Measurements from ENCODE around the gene SLCO4C1.

The SLCO4C1 gene

GRCh38 chr5:102277144-102277543 is 18.9 kb downstream of the SLCO4C1 start:
- in situ Hi-C loops (cut with MboI; ENCODE audit: low sequenced_read_pairs) = no loop called here

GRCh38 chr5:102271759-102272158 is 24.3 kb downstream of the SLCO4C1 start:
- in situ Hi-C loops (cut with MboI; ENCODE audit: low sequenced_read_pairs) = no loop called here

GRCh38 chr5:102270036-102270435 is 26.0 kb downstream of the SLCO4C1 start:
- in situ Hi-C loops (cut with MboI; ENCODE audit: low sequenced_read_pairs) = no loop called here

GRCh38 chr5:102262688-102263087 is 33.4 kb downstream of the SLCO4C1 start:
- in situ Hi-C loops (cut with MboI; ENCODE audit: low sequenced_read_pairs) = no loop called here

GRCh38 chr5:102249381-102249780 is 46.7 kb downstream of the SLCO4C1 start:
- in situ Hi-C loops (cut with MboI; ENCODE audit: low sequenced_read_pairs) = no loop called here

- in situ Hi-C loops (cut with MboI; ENCODE audit: low sequenced_read_pairs) = no loop called here
Observed at GRCh38 chr5:102243213-102243612, 52.9 kb downstream of the SLCO4C1 start.

GRCh38 chr5:102241809-102242421 is 54.2 kb downstream of the SLCO4C1 start:
- in situ Hi-C loops (cut with MboI; ENCODE audit: low sequenced_read_pairs) = no loop called here

GRCh38 chr5:102231693-102232619 is 64.1 kb downstream of the SLCO4C1 start:
- in situ Hi-C loops (cut with MboI; ENCODE audit: low sequenced_read_pairs) = no loop called here

- in situ Hi-C loops (cut with MboI; ENCODE audit: low sequenced_read_pairs) = no loop called here
Observed at GRCh38 chr5:102229685-102230084, 66.4 kb downstream of the SLCO4C1 start.

GRCh38 chr5:102226321-102226720 is 69.8 kb downstream of the SLCO4C1 start:
- in situ Hi-C loops (cut with MboI; ENCODE audit: low sequenced_read_pairs) = no loop called here

GRCh38 chr5:102223542-102224477 is 72.3 kb downstream of the SLCO4C1 start:
- in situ Hi-C loops (cut with MboI; ENCODE audit: low sequenced_read_pairs) = no loop called here

- in situ Hi-C loops (cut with MboI; ENCODE audit: low sequenced_read_pairs) = no loop called here
Observed at GRCh38 chr5:102222772-102223171, 73.3 kb downstream of the SLCO4C1 start.

GRCh38 chr5:102221949-102222348 is 74.1 kb downstream of the SLCO4C1 start:
- in situ Hi-C loops (cut with MboI; ENCODE audit: low sequenced_read_pairs) = no loop called here

GRCh38 chr5:102218159-102218558 is 77.9 kb downstream of the SLCO4C1 start:
- in situ Hi-C loops (cut with MboI; ENCODE audit: low sequenced_read_pairs) = no loop called here

- in situ Hi-C loops (cut with MboI; ENCODE audit: low sequenced_read_pairs) = no loop called here
Observed at GRCh38 chr5:102216678-102217077, 79.4 kb downstream of the SLCO4C1 start.

- in situ Hi-C loops (cut with MboI; ENCODE audit: low sequenced_read_pairs) = no loop called here
Observed at GRCh38 chr5:102211165-102211564, 84.9 kb downstream of the SLCO4C1 start.

- in situ Hi-C loops (cut with MboI; ENCODE audit: low sequenced_read_pairs) = no loop called here
Observed at GRCh38 chr5:102200861-102201260, 95.2 kb downstream of the SLCO4C1 start.

- in situ Hi-C loops (cut with MboI; ENCODE audit: low sequenced_read_pairs) = no loop called here
Observed at GRCh38 chr5:102196481-102196880, 99.6 kb downstream of the SLCO4C1 start.
